IMR-90 (cell line): Measurements from ENCODE around the gene MEGF9. TPM values are rescaled to one million over a fixed set of nuclear protein-coding genes. Genes with fewer than 3 reads are reported as not detected.

Experiments
- ATAC-seq: fragments of 200-7000 bp; cut with Tn5 transposase; 2 replicates; pipeline ENCODE4 v1.9.1; 2020; ENCODE audit warnings: low read depth, mild to moderate bottlenecking, moderate library complexity
- BruUV-seq: library from RNA; stranded (reverse); fragments of 400-500 nt; replicated peaks from 2 replicates; lab custom pipeline; 2021; lab: Mats Ljungman, UMichigan
- CTCF ChIA-PET: fragments of 300-600 bp; formaldehyde crosslinking; extraction: SDS; loops from one replicate; lab custom pipeline; 2021; ENCODE audit warnings: antibody characterized with exemption; lab: Yijun Ruan, JAX
- POLR2A ChIA-PET: fragments of 300-600 bp; sonication (Branson Sonifier 250); formaldehyde crosslinking; loops from one replicate; lab custom pipeline; 2022; ENCODE audit warnings: antibody characterized with exemption; ENCODE audit not compliant: unreplicated experiment; lab: Charles Lee
- DNase-seq: peaks from one replicate; pipeline ENCODE4 v3.0.0; 2013
- H2AFZ ChIP-seq: replicated peaks from 2 replicates; pipeline ENCODE3; 2013; ENCODE audit warnings: low read length, mild to moderate bottlenecking; ENCODE audit not compliant: poor library complexity
- H2AK5ac ChIP-seq: 2 replicates; pipeline ENCODE4 v1.6.1; 2013; ENCODE audit warnings: low read depth, low read length, inconsistent platforms
- H2AK9ac ChIP-seq: replicated peaks from 2 replicates; pipeline ENCODE3; 2013; ENCODE audit warnings: mild to moderate bottlenecking, low read depth, low read length, moderate library complexity; ENCODE audit not compliant: poor library complexity
- H2BK120ac ChIP-seq: 2 replicates; pipeline ENCODE4 v1.6.1; 2013; ENCODE audit warnings: low read depth, low read length, inconsistent platforms
- H2BK15ac ChIP-seq: 3 replicates; pipeline ENCODE4 v1.6.1; 2013; ENCODE audit warnings: low read depth, low read length, inconsistent platforms
- H2BK20ac ChIP-seq: 2 replicates; pipeline ENCODE4 v1.6.1; 2013; ENCODE audit warnings: low read depth, mild to moderate bottlenecking, inconsistent platforms, low read length, moderate library complexity
- H2BK5ac ChIP-seq: 2 replicates; pipeline ENCODE4 v1.6.1; 2013; ENCODE audit warnings: mild to moderate bottlenecking, low read depth, low read length, inconsistent platforms; ENCODE audit not compliant: poor library complexity, severe bottlenecking
- H3K14ac ChIP-seq: replicated peaks from 2 replicates; pipeline ENCODE4 v1.6.1; 2013; ENCODE audit warnings: low read depth, low read length, inconsistent platforms
- H3K18ac ChIP-seq: 2 replicates; pipeline ENCODE4 v1.6.1; 2013; ENCODE audit warnings: low read depth, low read length, control low read depth
- H3K23ac ChIP-seq: 2 replicates; pipeline ENCODE4 v1.6.1; 2013; ENCODE audit warnings: low read depth, low read length, inconsistent platforms
- H3K27ac ChIP-seq: 2 replicates; pipeline ENCODE4 v1.5.1; 2013; ENCODE audit warnings: mild to moderate bottlenecking, control low read depth, low read length; ENCODE audit not compliant: insufficient read depth
- H3K27me3 ChIP-seq: 2 replicates; pipeline ENCODE4 v1.6.1; 2013; ENCODE audit warnings: low read length; ENCODE audit not compliant: control insufficient read depth, insufficient read depth
- H3K36me3 ChIP-seq: 2 replicates; pipeline ENCODE4 v1.6.1; 2013; ENCODE audit warnings: low read length, mixed read lengths; ENCODE audit not compliant: control insufficient read depth, insufficient read depth
- H3K4ac ChIP-seq: 2 replicates; pipeline ENCODE4 v1.6.1; 2013; ENCODE audit warnings: low read depth, low read length, inconsistent platforms
- H3K4me1 ChIP-seq: 2 replicates; pipeline ENCODE4 v1.6.1; 2013; ENCODE audit warnings: low read length, mixed read lengths; ENCODE audit not compliant: control insufficient read depth, insufficient read depth
- H3K4me2 ChIP-seq: 2 replicates; pipeline ENCODE4 v1.6.1; 2013; ENCODE audit warnings: low read depth, mild to moderate bottlenecking, control low read depth, low read length, moderate library complexity
- H3K4me3 ChIP-seq: 2 replicates; pipeline ENCODE4 v1.5.1; 2013; ENCODE audit warnings: low read depth, mild to moderate bottlenecking, control low read depth, low read length, moderate library complexity; ENCODE audit not compliant: insufficient read depth
- H3K56ac ChIP-seq: 2 replicates; pipeline ENCODE4 v1.6.1; 2013; ENCODE audit warnings: low read length, inconsistent platforms; ENCODE audit not compliant: insufficient read depth; ENCODE audit errors: extremely low read depth
- H3K79me1 ChIP-seq, 2 experiments: 2 replicates each; pipeline ENCODE4 v1.6.1; 2013; ENCODE audit warnings: low read length in 2 of 2, inconsistent platforms in 1 of 2, low read depth in 1 of 2
- H3K9ac ChIP-seq: 2 replicates; pipeline ENCODE4 v1.6.1; 2013; ENCODE audit warnings: low read depth, low read length, control low read depth
- H3K9me1 ChIP-seq: 2 replicates; pipeline ENCODE4 v1.6.1; 2013; ENCODE audit warnings: low read length, inconsistent platforms; ENCODE audit not compliant: insufficient read depth
- H3K9me3 ChIP-seq: 2 replicates; pipeline ENCODE4 v1.6.1; 2013; ENCODE audit warnings: low read length; ENCODE audit not compliant: control insufficient read depth, insufficient read depth
- H4K20me1 ChIP-seq: 2 replicates; pipeline ENCODE4 v1.6.1; 2013; ENCODE audit warnings: low read length, inconsistent platforms; ENCODE audit not compliant: insufficient read depth
- H4K5ac ChIP-seq: 2 replicates; pipeline ENCODE4 v1.6.1; 2013; ENCODE audit warnings: mild to moderate bottlenecking, low read depth, low read length, control low read depth
- H4K8ac ChIP-seq, 2 experiments: 2 replicates each; pipeline ENCODE4 v1.6.1; 2013; ENCODE audit warnings: low read depth in 2 of 2, low read length in 2 of 2, control low read depth in 1 of 2, inconsistent platforms in 1 of 2
- H4K91ac ChIP-seq: 2 replicates; pipeline ENCODE4 v1.6.1; 2013; ENCODE audit warnings: low read depth, low read length, inconsistent platforms; ENCODE audit not compliant: insufficient read depth
- BHLHE40 ChIP-seq: fragments of 150-350 bp; IDR thresholded peaks from 2 replicates; pipeline ENCODE4 v1.6.1; 2016; ENCODE audit warnings: mild to moderate bottlenecking, low read depth, low read length
- CHD1 ChIP-seq: IDR thresholded peaks from 2 replicates; pipeline ENCODE4 v1.6.1; 2012; ENCODE audit warnings: low read depth, low read length, improper control_type of control experiment
- FOS ChIP-seq: fragments of 150-350 bp; IDR thresholded peaks from 2 replicates; pipeline ENCODE4 v1.6.1; 2016; ENCODE audit warnings: low read depth, low read length
- MAFK ChIP-seq: IDR thresholded peaks from 2 replicates; pipeline ENCODE4 v1.6.1; 2012; ENCODE audit warnings: low read depth, low read length, improper control_type of control experiment
- NFE2L2 ChIP-seq: fragments of 150-350 bp; IDR thresholded peaks from 2 replicates; pipeline ENCODE4 v1.6.1; 2016; ENCODE audit warnings: low read depth, mild to moderate bottlenecking, low read length
- POLR2A ChIP-seq: IDR thresholded peaks from 2 replicates; pipeline ENCODE4 v1.6.1; 2012; ENCODE audit warnings: mild to moderate bottlenecking, low read depth, low read length
- RCOR1 ChIP-seq: IDR thresholded peaks from 2 replicates; pipeline ENCODE4 v1.6.1; 2012; ENCODE audit warnings: mild to moderate bottlenecking, low read length, improper control_type of control experiment; ENCODE audit not compliant: insufficient replicate concordance
- RFX5 ChIP-seq: IDR thresholded peaks from 2 replicates; pipeline ENCODE4 v1.8.0; 2012; ENCODE audit warnings: low read depth, mild to moderate bottlenecking, low read length, moderate library complexity
- WGBS, 2 experiments: methylation state at CpG; one replicate each; pipeline versions ENCODE4 v1.1.5 to v1.1.7; 2013; ENCODE audit warnings: missing lambda C conversion rate in 2 of 2; ENCODE audit not compliant: insufficient read length in 1 of 2; ENCODE audit errors: extremely low coverage in 2 of 2; 5-methylcytosine and 5-hydroxymethylcytosine counted together
- dilution Hi-C: fragments of 300-500 bp; cut with HindIII; formaldehyde crosslinking; loops from one replicate; pipeline ENCODE4 v1.14.3; 2018; ENCODE audit warnings: low sequenced_read_pairs; ENCODE audit not compliant: unreplicated experiment
- in situ Hi-C: fragments of 300-500 bp; cut with MboI; formaldehyde crosslinking; loops from 3 replicates; pipeline ENCODE4 v1.14.3; 2019; ENCODE audit warnings: low sequenced_read_pairs, inconsistent platforms, mixed read lengths
- intact Hi-C: fragments of 100-400 bp; cut with micrococcal nuclease; formaldehyde crosslinking; loops from 2 replicates; pipeline ENCODE4 v1.10.0; 2022
- polyA plus RNA-seq, 3 experiments: library from polyadenylated mRNA; depleted of rRNA; stranded (reverse); fragments of >200 nt; gene quantifications; 2 replicates each; pipeline ENCODE4 v1.2.3, GENCODE V29; 2012; ENCODE audit warnings: low replicate concordance in 1 of 3
- total RNA-seq: library from RNA; depleted of rRNA; stranded (reverse); fragments of >200 nt; gene quantifications from 2 replicates; pipeline ENCODE4 v1.2.3, GENCODE V29; 2012
- TF ChIP-seq, protein P1 (sequence below): conservative IDR thresholded peaks from 2 replicates; pipeline ENCODE4 v1.5.1; 2012; ENCODE audit warnings: mild to moderate bottlenecking, low read depth, low read length, improper control_type of control experiment
- TF ChIP-seq, protein P2 (sequence below): fragments of 150-350 bp; IDR thresholded peaks from 2 replicates; pipeline ENCODE4 v1.6.1; 2017; ENCODE audit warnings: mild to moderate bottlenecking, antibody characterized with exemption, low read length, low read depth

MEGF9 gene
- total and polyA plus RNA-seq, 2 of the 4 experiments (the other 2 are of a cell fraction) = 3.4 TPM

DNA sequence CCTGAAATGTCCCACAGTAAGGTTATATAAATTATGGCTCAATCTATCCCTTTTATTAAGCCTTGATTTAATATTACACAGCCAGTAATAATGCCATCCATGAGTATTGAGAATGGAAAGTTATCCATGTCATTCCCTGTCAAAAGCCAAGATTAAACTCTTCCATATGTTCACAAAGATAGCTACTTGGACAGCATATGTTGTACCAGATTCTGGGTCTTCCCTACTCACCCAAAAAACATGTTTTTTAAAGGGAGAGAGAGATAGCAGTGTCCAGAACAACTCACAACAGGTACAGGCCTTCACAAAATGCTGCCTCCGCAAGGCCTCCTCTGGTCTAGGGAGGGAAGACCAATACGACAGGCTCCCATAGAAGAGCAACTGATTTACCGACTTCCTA is 149.7 kb downstream of the MEGF9 start:
- H4K5ac ChIP-seq = no peak overlapping the region
- no peak overlapping the region for H3K18ac ChIP-seq
- WGBS, 2 experiments = no CpG with 5 or more reads among the region's 3 CpGs
- no peaks in the 10 kb centered on the region for H3K27me3 ChIP-seq
- H4K91ac ChIP-seq = no peak overlapping the region
- H3K9me3 ChIP-seq = no peaks in the 10 kb centered on the region
- ATAC-seq (no peak), DNase-seq (no peak)
- H4K8ac ChIP-seq = no peak overlapping the region
- no peak overlapping the region for H2BK15ac ChIP-seq
- dilution Hi-C loops (no loop called here), in situ Hi-C loops (no loop called here), intact Hi-C loops (no loop called here)
- H3K9me1 ChIP-seq = peaks cover 12% of the 10 kb centered on the region
- H2BK120ac ChIP-seq = no peak overlapping the region
- no peak overlapping the region for H2BK20ac ChIP-seq
- no peak overlapping the region for H2BK5ac ChIP-seq
- H3K14ac ChIP-seq = no peak overlapping the region
- H3K27ac ChIP-seq = no peak overlapping the region
- H3K23ac ChIP-seq = no peak overlapping the region
- TF ChIP-seq, protein P1, sequence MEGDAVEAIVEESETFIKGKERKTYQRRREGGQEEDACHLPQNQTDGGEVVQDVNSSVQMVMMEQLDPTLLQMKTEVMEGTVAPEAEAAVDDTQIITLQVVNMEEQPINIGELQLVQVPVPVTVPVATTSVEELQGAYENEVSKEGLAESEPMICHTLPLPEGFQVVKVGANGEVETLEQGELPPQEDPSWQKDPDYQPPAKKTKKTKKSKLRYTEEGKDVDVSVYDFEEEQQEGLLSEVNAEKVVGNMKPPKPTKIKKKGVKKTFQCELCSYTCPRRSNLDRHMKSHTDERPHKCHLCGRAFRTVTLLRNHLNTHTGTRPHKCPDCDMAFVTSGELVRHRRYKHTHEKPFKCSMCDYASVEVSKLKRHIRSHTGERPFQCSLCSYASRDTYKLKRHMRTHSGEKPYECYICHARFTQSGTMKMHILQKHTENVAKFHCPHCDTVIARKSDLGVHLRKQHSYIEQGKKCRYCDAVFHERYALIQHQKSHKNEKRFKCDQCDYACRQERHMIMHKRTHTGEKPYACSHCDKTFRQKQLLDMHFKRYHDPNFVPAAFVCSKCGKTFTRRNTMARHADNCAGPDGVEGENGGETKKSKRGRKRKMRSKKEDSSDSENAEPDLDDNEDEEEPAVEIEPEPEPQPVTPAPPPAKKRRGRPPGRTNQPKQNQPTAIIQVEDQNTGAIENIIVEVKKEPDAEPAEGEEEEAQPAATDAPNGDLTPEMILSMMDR = no peak
- no peak for TF ChIP-seq POLR2A
- no peak for TF ChIP-seq RCOR1
- no peak for TF ChIP-seq FOS
- TF ChIP-seq BHLHE40 = no peak
- TF ChIP-seq, protein P2, sequence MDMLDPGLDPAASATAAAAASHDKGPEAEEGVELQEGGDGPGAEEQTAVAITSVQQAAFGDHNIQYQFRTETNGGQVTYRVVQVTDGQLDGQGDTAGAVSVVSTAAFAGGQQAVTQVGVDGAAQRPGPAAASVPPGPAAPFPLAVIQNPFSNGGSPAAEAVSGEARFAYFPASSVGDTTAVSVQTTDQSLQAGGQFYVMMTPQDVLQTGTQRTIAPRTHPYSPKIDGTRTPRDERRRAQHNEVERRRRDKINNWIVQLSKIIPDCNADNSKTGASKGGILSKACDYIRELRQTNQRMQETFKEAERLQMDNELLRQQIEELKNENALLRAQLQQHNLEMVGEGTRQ = no peak
- no peak for TF ChIP-seq CHD1
- TF ChIP-seq NFE2L2 = no peak
- no peak for TF ChIP-seq MAFK
- no peak for TF ChIP-seq RFX5
- H3K4me1 ChIP-seq = no peaks in the 10 kb centered on the region
- H3K79me1 ChIP-seq = peaks cover 38 to 55% of the 10 kb centered on the region in 2 experiments
- H2AFZ ChIP-seq = no peak overlapping the region
- no peak overlapping the region for H2AK9ac ChIP-seq
- CTCF ChIA-PET = no interaction called here
- H3K56ac ChIP-seq = no peak overlapping the region
- H3K9ac ChIP-seq = no peak overlapping the region
- POLR2A ChIA-PET = no interaction called here
- no TSS peak for BruUV-seq
- H3K4ac ChIP-seq = no peak overlapping the region
- H4K20me1 ChIP-seq = 0 out of 2 replicates have a peak, but pooled peaks cover 3% of the 10 kb centered on the region
- H3K36me3 ChIP-seq = peaks cover 16% of the 10 kb centered on the region
- no peak overlapping the region for H2AK5ac ChIP-seq
- no peak overlapping the region for H3K4me3 ChIP-seq
- no peak overlapping the region for H3K4me2 ChIP-seq
